Activated CD4-positive, alpha-beta T cell treated with anti-CD3 and anti-CD28 coated beads for 4 hours (primary cell): ENCODE measurements around the gene BACE1-AS.
"Not testable (repeated sequence)": the region's sequence is repeated elsewhere in the genome, so short reads cannot be mapped to it uniquely, and the experiment has no call there.

Source experiments
- DNase-seq, 2 donors: peaks; one replicate each; pipeline ENCODE4 v3.0.0-alpha.2; 2020

The BACE1-AS gene

DNA sequence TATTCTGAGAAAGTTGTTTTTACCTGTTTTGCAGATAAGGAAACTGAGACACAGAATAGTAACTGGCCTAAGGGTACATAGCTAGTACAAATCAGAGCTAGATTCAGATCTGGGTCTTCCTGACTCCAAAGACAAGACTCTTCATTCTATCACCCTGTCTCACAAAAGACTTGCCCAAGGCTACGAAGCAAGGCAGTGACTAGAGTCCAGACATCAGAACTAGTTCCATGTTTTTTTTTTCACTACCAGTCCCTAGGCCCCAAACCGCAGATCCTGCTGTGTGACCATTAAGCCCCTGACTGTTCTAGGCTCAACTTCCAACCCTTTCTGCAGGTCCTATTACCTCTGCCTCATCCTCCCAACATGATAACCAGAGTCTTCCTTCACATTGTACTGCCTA lies 1.5 kb downstream of the BACE1-AS start:
- no peak for DNase-seq

DNA sequence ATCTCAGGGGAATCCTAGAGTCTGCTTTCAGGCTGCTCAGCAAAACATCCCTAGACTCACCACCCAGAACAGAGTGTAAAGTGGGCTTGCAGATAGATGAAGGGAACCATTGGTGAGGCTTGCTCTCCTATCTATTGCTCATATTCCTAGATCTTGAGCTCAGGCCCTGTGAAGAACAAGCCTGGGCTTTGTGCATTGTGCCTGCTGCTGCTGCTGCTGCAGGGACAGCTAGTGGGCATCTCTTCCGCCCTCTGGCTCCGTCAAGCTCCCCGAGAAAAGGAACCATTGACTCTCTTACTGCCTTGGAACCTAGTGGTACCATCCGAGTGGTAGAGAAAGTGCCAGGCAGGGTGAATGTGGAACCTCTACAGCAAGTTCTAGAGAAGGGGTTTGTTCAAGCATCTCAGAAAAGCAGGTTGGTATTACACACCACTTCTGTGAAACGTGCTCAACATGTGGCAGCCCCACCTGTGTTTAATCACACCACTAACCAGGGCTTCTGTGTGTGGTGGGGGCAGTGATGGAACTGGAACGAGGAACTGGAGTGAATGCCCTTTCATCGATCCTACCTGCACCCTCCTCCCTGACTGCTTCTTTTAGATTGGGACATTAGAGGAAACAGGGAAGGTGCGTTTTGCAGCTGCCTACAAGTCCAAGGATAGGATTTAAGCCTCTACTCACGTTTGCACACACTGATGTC lies 4.4 kb downstream of the BACE1-AS start:
- no peak for DNase-seq

DNA sequence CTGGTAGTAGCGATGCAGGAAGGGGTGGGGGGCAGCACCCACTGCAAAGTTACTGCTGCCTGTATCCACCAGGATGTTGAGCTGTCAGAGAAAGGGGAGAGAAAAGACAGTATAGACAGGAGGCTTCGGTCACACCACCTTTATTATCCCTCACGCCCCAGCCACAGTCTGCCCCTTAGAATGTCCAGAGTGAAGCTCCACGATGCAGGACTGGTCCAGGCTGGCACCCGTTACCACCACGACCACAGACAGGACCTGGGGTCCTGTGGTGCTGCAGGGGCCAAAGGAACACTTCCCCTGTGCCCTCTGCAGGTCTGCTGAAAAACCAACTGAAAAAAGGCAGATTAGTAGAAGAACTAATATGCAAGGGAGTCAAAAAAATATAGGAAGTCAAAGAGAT lies 5.7 kb downstream of the BACE1-AS start:
- no peak for DNase-seq

DNA sequence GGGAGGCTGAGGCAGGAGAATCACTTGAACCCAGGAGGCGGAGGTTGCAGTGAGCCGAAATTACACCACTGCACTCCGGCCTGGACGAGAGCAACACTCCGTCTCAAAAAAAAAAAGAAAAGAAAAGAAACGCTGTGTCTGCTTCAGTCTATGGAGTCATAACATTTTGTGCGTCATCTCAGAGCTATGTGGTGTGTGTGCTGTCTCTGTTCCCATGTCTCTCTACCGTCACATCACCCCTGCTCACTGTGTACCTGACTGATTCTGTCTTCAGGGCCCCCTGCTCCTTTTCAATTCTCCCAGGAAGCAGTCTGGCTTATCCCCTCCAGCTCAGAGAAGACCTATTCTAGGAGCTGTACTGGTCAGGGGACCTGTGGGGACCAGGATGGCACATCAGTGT lies 7.0 kb downstream of the BACE1-AS start:
- no peak for DNase-seq

DNA sequence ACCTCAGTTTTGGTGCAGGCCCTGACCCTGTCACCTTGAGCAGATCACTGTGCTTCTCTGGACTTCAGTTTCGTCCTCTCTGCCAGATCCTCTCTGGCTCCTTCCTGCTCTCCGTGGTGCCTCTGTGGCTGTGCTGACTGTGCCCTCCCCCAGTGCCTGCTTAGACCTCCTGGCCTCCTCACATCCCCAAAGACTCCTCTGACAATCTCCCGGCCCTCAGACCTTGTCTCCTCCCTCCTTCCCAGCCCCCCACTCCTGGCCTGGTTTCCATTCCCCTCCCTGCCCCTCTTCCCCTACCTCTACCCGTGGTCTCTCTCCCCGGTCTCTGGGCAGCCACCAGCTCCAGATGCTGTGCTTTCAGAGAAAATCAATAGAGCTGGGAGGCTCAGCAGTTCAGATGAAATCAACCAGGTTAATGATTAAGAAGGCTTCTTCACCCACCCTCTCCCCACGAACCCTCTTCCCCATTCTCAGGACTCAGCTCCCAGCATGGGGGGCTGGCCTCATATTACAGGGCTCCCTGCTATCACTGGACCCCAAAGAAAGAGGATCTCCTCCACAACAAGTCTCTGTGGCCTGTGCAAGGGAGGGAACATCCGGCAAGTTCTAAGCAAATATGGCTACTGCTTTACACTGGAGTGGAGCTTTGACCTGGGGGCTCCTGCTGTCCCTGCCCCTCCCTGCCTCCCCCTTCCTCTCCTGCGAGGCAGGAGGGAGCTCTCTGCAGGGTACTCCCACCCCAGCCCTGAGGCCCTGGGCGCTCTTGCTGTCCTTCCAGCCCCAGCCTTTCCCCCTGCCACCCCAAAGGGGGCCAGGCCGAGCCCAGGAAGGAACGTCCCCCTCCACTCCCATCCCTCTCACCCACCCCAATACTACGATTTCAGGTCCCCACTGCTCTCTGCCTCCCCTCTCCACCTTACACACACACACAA lies 8.5 kb downstream of the BACE1-AS start:
- no peak for DNase-seq

DNA sequence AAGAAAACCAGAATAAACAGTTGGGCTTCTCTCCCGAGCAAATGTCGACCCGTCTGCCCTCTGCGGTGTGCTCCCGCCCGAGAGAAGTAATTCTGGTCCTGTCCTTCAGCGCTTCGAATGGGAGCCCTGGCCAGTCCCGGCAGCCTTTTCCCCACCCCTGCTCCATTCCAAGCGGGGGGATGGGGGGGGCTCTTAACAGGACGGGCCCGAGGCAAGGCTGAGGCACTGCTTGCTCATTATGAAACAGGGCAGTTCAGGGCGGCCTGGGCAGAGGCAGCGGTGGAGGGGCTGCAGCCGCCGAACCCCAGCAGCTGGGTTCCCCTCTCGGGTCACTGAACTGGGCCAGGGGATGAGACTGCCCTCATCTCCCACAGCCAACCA lies 9.1 kb downstream of the BACE1-AS start:
- DNase-seq = no peak

DNA sequence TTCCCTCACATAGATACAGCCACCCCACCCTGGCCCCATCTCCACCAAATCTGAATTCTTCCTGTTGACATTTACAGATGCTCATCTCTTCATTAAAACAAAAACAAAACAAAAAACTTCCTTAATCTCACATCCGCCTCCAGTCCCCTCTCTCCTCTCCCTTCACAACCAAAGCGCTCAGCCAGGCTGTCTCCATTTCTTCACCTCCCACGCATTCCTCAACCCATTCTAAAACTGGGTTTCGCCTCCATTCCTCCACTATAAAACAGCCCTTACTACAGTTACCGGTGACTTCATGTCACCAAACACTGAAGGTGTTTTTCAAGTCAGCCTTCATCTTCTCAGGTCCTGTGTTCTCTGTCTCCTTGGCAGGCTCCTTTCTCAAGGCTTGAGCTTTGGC lies 9.6 kb downstream of the BACE1-AS start:
- no peak for DNase-seq

DNA sequence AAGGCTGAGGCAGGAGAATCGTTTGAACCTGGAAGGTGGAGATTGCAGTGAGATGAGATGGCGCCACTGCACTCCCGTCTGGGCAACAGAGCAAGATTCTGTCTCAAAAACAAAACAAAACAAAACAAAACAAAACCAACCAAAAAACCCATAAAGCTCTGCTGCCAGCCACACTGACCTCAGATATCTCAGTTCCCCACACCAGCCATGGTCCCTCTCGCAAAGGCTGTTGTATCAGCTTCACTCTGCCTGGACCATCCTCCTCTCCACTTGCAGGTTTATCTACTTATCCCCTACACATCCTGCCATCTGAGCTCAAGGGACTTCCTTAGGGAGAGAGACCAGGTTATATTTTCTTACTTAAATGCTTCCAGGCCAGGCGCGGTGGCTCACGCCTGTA lies 11.1 kb downstream of the BACE1-AS start:
- no peak for DNase-seq

DNA sequence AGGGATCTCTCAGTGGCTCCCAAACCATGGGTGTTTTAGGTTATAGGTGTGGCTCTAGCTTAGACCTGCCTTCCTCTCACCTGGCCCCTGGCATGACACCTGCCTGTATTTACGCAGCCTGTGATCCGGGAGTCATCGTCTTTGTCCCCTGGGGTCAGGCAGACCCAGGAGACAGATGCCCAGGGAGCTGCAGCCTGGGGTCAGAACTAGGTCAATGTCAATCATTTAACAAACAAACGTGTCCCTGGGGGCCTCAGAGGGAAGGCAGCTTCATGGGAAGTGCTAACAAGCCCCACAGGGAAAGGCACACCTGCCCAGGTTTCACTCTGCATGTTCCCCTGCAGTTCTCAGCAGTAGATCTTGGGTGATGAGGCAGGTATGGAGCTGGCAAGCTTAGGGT lies 12.0 kb downstream of the BACE1-AS start:
- no peak for DNase-seq

DNA sequence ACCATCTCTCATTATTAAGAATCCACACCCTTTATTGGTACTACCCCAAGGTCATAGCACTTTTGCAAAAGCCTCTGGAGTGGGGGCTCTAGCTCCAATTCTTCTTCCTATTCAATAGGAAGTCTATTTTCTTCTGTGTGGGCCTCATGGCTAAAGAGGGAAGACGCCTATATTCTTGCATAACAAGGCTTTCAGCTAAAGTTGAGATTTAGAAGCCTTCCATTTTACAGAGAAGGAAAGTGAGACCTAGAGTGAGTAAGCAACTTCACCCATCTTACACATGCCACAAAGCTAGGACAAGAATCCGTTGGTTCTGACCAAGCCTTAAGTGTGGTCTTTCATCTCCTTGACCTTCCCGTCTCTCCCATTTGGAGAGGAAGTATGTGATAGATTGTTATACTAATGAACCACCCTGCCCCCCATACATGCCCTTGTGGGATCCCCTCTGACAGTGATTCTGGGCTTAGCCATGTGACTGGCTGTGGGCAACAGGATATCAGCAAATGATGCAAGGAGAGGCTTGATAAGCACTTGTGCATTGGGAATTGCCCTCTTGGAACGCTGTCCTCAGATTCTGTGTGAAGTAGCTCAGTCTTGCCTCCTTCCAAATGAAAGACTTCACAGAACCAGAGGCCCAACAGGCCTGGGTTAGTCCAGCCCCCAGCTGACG lies 12.6 kb downstream of the BACE1-AS start:
- DNase-seq = no peak

DNA sequence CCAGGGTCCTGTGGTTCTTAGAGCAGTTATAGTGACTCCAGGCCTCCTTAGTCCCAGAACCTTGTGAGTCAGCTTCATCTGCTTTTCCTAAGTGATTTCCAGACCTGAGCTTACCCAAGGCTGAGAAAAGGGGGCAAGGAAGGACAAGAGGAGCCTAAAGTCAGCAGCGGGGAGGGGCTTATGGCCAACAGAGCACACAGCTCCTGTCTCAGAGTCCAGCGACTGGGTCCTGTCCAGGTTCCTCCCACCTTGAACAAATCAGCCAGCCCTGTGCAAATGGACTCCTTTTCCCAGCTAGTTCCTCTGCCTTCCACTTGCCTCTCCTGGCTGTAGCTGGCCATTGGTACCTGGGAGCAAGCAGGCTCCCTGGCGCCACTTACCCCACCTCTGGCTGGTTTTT lies 14.0 kb downstream of the BACE1-AS start:
- no peak for DNase-seq

DNA sequence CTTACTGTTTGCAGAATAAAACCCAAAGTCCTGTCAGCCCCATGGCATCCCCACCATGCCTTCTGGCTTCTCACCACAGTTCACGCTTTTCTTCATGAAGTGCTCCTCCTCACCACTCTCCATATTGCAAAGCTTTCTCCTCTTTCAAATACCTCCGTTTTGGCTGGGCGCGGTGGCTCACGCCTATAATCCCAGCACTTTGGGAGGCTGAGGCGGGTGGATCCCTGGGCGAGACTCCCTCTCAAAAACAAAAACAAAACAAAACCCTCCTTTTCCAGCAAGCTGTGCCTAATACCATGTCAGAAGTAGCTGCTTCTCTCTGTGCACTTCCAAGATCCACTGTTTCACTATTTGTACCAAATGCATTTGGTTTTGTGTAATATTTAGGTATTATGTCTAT lies 18.2 kb downstream of the BACE1-AS start:
- no peak for DNase-seq

DNA sequence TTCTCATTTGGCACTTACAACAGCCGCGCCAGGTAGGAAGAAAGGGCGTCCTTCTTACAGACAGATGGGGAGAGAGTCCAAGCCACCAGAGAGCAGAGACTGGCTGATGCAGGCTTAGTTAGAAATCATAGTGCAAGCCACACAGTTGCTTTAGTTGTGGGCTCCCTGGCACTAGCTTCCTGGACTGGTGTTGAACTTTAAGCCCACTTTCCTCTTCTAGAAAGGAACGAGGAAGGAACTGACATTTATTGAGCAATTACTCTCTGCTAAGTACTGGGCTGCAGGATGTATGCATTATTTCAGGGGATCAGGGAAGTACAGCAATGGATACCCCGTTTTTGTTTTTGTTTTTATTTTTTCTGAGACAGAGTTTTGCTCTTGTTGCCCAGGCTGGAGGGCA lies 21.9 kb downstream of the BACE1-AS start:
- no peak for DNase-seq

DNA sequence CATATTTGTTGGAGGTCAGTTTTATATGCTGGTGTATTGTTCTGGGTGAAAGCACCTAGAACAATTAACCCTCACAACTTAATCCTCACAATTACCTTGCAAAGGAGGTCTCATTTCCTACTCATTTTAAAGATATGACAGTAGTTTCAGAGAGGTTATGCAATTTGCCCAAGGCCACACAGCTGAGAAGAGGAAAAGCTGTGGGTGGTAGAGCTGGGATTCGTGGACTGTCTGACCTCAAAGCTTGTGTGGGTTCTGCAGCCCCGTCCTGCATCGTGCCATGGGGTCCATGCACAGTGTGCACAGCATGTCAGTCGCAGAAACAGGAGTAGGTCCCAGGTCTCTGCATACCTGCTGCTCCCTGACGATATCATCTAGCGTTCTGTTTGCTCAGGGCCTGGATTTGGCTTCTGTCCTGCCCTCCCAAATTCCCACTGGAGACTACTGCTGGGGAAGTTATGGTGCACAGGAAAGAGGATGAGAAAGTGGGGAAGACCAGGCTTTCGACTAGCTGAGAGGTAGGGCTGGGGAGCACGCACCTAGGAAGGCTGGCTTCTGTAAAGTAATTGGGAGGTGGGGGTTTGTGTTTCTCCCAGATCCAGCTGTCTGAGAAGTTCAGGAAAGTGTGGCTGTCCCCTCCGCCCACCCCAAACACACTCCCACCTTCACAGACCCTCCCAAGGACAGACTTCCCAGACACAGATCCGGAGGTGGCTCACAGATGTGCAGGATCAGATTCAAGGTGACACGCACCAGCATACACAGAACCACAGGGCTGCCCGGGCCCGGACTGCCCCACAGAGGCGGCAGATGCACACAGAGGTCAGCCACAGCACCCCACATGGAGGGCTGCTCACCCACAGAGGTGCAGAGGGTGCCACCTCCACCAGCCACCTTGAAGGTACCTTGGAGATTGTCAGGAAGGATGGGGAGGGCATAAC lies 23.0 kb downstream of the BACE1-AS start:
- DNase-seq = no peak

DNA sequence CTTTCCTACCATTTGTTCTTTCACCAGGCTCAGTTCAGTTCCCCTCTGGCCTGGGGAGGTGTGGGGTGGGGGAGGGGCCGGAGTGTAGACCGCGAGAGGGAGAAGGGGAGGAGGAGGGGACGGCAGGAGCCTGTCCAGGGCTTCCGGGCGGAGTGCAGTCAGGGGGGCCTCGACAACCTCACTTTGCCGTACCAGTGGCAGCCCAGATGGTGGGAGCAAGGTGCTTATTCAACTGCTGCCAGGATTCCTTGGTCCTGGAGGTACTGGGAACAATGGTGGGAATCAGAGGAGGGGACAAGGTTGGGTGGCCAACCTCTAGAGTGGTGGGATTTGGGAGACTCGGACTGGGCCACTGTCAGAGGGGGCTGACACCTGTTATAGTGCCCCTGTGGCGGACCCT lies 23.7 kb downstream of the BACE1-AS start:
- DNase-seq = no peak

DNA sequence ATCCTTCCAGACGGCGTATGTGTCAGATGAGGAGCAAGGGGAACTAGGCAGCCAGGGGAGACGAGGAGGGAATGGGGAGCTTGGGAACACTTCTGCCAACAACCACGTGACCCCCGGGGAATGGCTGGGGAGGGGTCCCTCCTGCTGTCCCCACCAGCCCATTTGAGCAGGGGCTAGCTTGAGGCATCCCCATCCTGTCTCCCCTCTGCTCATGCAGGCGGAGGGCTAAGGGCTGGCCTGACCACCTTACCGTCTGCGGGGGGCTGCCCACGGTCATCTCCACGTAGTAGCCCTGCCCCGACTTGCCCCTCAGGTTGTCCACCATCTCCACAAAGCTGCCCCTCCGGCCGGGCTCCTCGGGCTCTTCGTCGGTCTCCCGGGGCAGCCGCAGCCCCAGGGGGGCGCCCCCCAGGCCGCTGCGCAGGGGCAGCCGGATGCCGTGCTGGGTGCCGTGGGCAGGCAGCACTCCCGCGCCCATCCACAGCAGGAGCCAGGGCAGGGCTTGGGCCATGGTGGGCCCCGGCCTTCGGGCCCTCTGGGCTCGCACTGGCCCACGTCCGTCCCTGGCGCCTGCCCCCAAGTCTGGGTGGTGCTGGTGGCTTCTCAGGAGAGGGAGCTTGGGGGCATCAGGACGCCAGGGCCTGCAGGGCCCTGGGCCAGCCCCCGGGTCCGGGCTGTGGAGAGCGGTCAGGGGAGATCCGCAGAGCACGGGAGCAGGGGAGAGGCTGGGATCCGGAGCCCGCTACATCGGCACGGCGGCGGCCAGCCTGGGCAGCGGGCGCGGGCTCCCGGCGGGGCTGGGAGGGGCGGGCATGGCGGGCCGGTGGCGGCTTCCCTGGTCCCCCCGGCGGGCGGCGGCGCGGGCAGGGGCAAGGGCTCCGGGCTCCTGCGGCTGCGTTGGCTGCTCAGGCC lies 24.4 kb downstream of the BACE1-AS start:
- DNase-seq = no peak

DNA sequence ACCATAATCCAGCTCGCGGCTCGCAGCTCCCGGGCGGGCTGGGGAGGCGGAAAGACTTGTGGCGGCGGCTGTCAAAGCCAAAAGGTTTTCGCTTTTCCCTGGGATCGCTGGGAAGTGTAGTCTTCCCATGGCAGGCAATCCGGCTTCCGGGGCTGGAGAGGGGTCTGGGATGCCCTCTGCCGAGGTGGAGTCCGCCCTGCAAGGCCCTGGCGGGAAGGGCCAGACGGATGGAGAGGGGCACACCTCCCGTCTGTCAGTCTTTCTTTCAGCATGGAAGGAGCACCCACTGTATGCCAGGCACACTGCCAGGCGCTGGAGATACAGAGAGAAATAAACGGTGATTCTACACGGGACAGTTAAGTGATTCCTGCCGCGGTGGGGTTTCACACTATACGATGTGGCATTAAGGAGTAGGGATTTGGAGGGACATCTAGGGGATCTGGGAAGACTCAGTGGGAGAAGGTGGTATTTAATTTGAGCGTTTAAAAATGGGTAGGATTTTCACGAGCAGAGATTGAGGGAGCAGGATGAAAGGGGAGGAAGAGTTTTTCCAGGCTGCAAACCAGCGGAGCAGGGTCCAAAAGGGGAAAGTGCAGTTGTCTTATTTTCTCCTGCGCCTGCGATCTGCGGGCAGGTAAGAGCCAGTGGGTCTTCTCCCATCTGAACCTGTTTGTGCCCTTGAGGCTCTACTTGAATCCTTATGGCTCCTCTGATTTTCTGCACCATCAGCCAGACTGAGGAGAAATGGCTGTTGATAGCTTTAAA lies 25.2 kb downstream of the BACE1-AS start, which contains the start of gene BACE1:
Gene BACE1, minus strand, starts transcription at position 60 of the 765 bp plus-strand sequence. CDS start 461 bp downstream, outside the sequence.
- peak in 1 of 2 donors; percentile 7 for DNase-seq

DNA sequence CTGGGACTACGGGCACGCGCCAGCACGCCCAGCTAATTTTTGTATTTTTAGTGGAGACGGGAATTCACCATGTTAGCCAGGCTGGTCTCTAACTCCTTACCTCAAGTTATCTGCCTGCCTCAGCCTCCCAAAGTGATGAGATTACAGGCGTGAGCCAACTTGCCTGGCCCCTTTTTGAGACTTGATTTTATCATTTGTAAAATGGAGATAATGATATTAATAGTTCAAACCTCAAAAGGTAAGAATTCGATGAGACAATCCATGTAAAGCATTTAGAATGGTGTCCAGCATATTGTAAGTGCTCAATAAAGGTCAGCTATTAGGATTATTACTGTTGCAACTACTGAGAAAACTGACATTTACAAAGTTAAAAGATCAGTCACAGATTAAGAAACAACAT lies 27.6 kb downstream of the BACE1-AS start:
- DNase-seq = no peak

DNA sequence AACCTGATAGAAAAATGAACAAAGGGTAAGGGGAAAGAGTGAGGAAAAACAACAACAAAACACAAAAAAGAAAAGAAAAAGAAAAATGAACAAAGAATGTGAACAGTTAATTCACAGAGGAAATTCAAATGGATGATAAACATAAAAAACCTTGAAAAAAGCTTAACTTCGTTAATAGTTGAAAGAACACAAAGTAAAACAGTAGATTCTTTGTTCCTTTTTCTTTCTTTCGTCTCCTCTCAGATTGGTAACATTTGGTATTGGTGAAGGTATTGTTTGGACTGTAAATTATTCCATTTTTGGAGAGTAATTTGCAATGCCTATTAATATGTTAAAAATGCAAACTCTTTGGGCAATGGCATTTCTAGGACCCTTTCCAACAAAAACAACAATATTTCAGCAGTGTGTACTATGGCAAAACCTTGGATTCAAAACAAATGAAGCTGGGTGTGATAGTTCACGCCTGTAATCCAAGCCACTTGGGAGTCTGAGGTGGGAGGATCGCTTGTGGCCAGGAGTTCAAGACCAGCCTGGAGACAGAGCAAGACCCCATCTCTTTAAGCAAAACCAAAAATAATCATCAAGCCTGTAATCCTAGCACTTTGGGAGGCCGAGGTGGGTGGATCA lies 28.2 kb downstream of the BACE1-AS start:
- no peak for DNase-seq

DNA sequence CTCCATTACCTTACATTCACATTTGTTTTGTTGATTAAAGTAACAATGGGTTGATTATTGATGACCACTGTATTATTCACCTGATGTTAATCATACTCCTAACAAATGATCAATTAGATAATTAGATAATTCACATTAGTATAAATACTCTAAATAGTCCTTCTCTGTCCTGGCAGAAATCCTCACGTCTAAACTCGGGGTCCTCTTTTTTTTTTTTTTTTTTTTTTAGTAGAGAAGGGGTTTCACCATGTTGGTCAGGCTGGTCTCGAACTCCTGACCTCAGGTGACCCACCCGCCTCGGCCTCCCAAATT lies 36.1 kb downstream of the BACE1-AS start:
- DNase-seq = not testable (repeated sequence)
